ENCODE data around the gene WASF2. TPM values are rescaled to one million over a fixed set of nuclear protein-coding genes. Genes with fewer than 3 reads are reported as not detected.

WASF2 gene
- total and polyA plus RNA-seq, 4 experiments from 2014 or later: 31.6 to 164 (median 122) TPM

DNA sequence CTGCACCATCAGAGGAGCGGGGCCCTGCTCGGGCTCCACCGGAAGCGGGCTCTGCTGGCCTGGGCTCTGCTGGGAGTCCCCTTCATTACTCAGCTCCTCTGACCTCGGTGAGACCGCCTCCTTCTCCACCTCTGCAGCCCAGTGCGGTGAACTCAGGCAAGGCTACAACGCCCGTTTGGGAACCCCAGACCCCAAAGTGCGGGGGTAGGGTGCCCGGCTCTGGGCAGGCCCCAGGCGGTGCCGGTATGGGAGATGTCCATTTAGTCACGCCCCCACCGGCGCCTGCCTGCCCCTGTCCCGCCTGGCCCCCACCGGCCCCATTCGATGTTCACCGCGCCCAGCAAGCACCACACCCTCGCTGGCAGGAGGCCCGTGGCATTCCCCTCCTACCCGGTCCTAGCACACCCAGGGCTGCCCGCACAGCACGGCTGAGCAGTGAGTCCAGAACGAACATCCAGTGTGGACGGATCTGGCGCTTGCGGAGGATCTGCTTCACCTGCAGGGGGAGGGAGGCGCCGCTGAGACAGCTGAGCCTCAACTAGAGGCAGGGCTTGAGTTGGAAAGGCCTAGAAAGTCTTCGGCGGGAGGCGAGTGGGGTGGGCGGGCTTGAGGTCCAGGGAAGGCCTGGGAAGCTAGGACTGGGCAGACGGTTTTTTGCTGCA lies 133.2 kb downstream of the WASF2 start:
- Histone ChIP-seq H3K9me3 (ENCODE audit: control insufficient read depth in 1 of 2, low read length in 2 of 2) (no peaks in the 10 kb centered on the region), H3K27ac (ENCODE audit: low read depth, low read length) (peak overlapping the region; percentile 57), H3K4me1 (ENCODE audit: insufficient read depth, low read length) (peaks cover 47% of the 10 kb centered on the region), H3K27me3 (ENCODE audit: insufficient read depth, low read length) (no peaks in the 10 kb centered on the region), H3K4me3 (ENCODE audit: low read length in 2 of 2) (peak overlapping the region; percentile 44 to 71), H3K36me3 (ENCODE audit: insufficient read depth, low read length) (no peaks in the 10 kb centered on the region)
- Mint-ChIP-seq H3K36me3 (peaks cover 0 to 10% of the 10 kb centered on the region in 2 donors), H3K9me3 (peaks cover 0 to 2% (median 0%) of the 10 kb centered on the region in 8 donors), H3K27ac (peak overlapping the region; percentile 72 to 90 (median 84)), H3K27me3 (no peaks in the 10 kb centered on the region), H3K4me3 (peak overlapping the region; percentile 74 to 85 (median 80)), H3K4me1 (peaks cover 18 to 52% (median 40%) of the 10 kb centered on the region in 4 donors)
- ChIA-PET CTCF (ENCODE audit: partially characterized antibody) (interaction anchor here (0.7 to 9.0 kb wide), 27 partner anchors 8 to 315 kb away, joined by 3 to 105 read pairs (median 9); partner anchors contain the start of genes CD164L2, IFI6, MAP3K6 and SYTL1), POLR2A (ENCODE audit: partially characterized antibody) (interaction anchor here (0.5 to 15.5 kb wide), 15 partner anchors 8 to 306 kb away, joined by 3 to 202 read pairs (median 4); partner anchors contain the start of genes MAP3K6, SYTL1 and WDTC1)
- peak in 3 of 5 donors; percentile 30 to 76 (median 32) for DNase-seq
- intact Hi-C loops (cut with micrococcal nuclease): loop anchor here (1.0 kb wide), 4 partner anchors 9 to 39 kb away; no protein-coding TSS in a partner anchor

GRCh38 chr1:27356277-27356618 lies 133.7 kb downstream of the WASF2 start:
- Mint-ChIP-seq H3K27me3 (no peaks in the 10 kb centered on the region), H3K36me3 (peaks cover 0 to 14% of the 10 kb centered on the region in 2 donors), H3K27ac (peak overlapping the region in 4 of 7 donors; percentile 12 to 84 (median 48)), H3K4me1 (peaks cover 18 to 52% (median 40%) of the 10 kb centered on the region in 4 donors), H3K4me3 (peak overlapping the region; percentile 36 to 84 (median 65)), H3K9me3 (peaks cover 0 to 2% (median 0%) of the 10 kb centered on the region in 8 donors)
- H3K4me1 ChIP-seq (ENCODE audit: insufficient read depth, low read length): peaks cover 47% of the 10 kb centered on the region
- H3K4me3 ChIP-seq (ENCODE audit: low read length in 2 of 2): peak overlapping the region in 1 of 2 donors; percentile 15
- DNase-seq: no peak
- intact Hi-C loops (cut with micrococcal nuclease): no loop called here
- CTCF ChIA-PET (ENCODE audit: partially characterized antibody): interaction anchor here (1.4 to 9.0 kb wide), 10 partner anchors 10 to 313 kb away, joined by 3 to 105 read pairs (median 20); partner anchors contain the start of genes MAP3K6 and SYTL1
- H3K27me3 ChIP-seq (ENCODE audit: insufficient read depth, low read length): no peaks in the 10 kb centered on the region
- H3K27ac ChIP-seq (ENCODE audit: low read depth, low read length): peak overlapping the region; percentile 30
- H3K36me3 ChIP-seq (ENCODE audit: insufficient read depth, low read length): peaks cover 4% of the 10 kb centered on the region
- no peaks in the 10 kb centered on the region for H3K9me3 ChIP-seq (ENCODE audit: control insufficient read depth in 1 of 2, low read length in 2 of 2)
- POLR2A ChIA-PET (ENCODE audit: partially characterized antibody): interaction anchor here (0.5 to 15.5 kb wide), 7 partner anchors 10 to 43 kb away, joined by 3 to 202 read pairs (median 3); partner anchors contain the start of genes MAP3K6 and SYTL1

- no peak for DNase-seq
- no peaks in the 10 kb centered on the region for H3K9me3 ChIP-seq (ENCODE audit: control insufficient read depth in 1 of 2, low read length in 2 of 2)
- H3K4me1 ChIP-seq (ENCODE audit: insufficient read depth, low read length): peaks cover 47% of the 10 kb centered on the region
- intact Hi-C loops (cut with micrococcal nuclease): no loop called here
- no peaks in the 10 kb centered on the region for H3K27me3 ChIP-seq (ENCODE audit: insufficient read depth, low read length)
- H3K27ac ChIP-seq (ENCODE audit: low read depth, low read length): no peak overlapping the region
- Mint-ChIP-seq H3K27me3 (no peaks in the 10 kb centered on the region), H3K4me1 (peaks cover 18 to 51% (median 40%) of the 10 kb centered on the region in 4 donors), H3K9me3 (peaks cover 0 to 2% (median 0%) of the 10 kb centered on the region in 8 donors), H3K36me3 (peaks cover 0 to 14% of the 10 kb centered on the region in 2 donors), H3K4me3 (peak overlapping the region in 7 of 8 donors; percentile 34 to 84 (median 65)), H3K27ac (peak overlapping the region in 5 of 7 donors; percentile 66 to 93 (median 79))
- ChIA-PET POLR2A (ENCODE audit: partially characterized antibody) (interaction anchor here (0.5 to 15.5 kb wide), 3 partner anchors 11 to 43 kb away, joined by 3 to 202 read pairs (median 3); partner anchors contain the start of genes MAP3K6 and SYTL1), CTCF (ENCODE audit: partially characterized antibody) (interaction anchor here (1.4 to 9.0 kb wide), 9 partner anchors 10 to 314 kb away, joined by 3 to 105 read pairs (median 23); partner anchors contain the start of genes MAP3K6 and SYTL1)
- no peak overlapping the region for H3K4me3 ChIP-seq (ENCODE audit: low read length in 2 of 2)
- peaks cover 4% of the 10 kb centered on the region for H3K36me3 ChIP-seq (ENCODE audit: insufficient read depth, low read length)
Observed at GRCh38 chr1:27355683-27356082, 134.3 kb downstream of the WASF2 start.

Other genes with a start within 250 kb of the WASF2 start
- gene TMEM222, start 168.0 kb downstream of the WASF2 start, total RNA-seq: 10 to 100 TPM; 44.4 to 45.4 TPM
- 10 to 100 TPM; 55.4 to 80.9 TPM for gene TMEM222, start 168.0 kb downstream of the WASF2 start, polyA plus RNA-seq
- 100 to 1,000 TPM; 146 to 158 TPM for gene SYTL1, start 148.1 kb downstream of the WASF2 start, total RNA-seq
- 100 to 1,000 TPM in 1 of 2 donors, 10 to 100 TPM in 1; 99.7 to 141 TPM for gene SYTL1, start 148.1 kb downstream of the WASF2 start, polyA plus RNA-seq
- gene MAP3K6, start 123.2 kb downstream of the WASF2 start, total RNA-seq: 10 to 100 TPM in 1 of 2 experiments, 1 to 10 TPM in 1; 8.8 to 11.7 TPM
- gene MAP3K6, start 123.2 kb downstream of the WASF2 start, polyA plus RNA-seq: 1 to 10 TPM; 4.5 to 8.1 TPM
- not detected for gene FCN3, start 115.3 kb downstream of the WASF2 start, total RNA-seq
- not detected for gene FCN3, start 115.3 kb downstream of the WASF2 start, polyA plus RNA-seq
- gene CD164L2, start 106.8 kb downstream of the WASF2 start, total RNA-seq: not detected
- gene CD164L2, start 106.8 kb downstream of the WASF2 start, polyA plus RNA-seq: under 1 TPM in 1 of 2 donors, not detected in 1; 0.22 TPM
- not detected for gene GPR3, start 97.5 kb downstream of the WASF2 start, total RNA-seq
- not detected for gene GPR3, start 97.5 kb downstream of the WASF2 start, polyA plus RNA-seq
- 10 to 100 TPM; 18.4 to 19.2 TPM for gene AHDC1, start 114.0 kb upstream of the WASF2 start, total RNA-seq
- gene AHDC1, start 114.0 kb upstream of the WASF2 start, polyA plus RNA-seq: 1 to 10 TPM in 1 of 2 donors, under 1 TPM in 1; 0.02 to 1.7 TPM
- gene FGR, start 145.0 kb upstream of the WASF2 start, total RNA-seq: 1 to 10 TPM; 2.7 to 2.9 TPM
- gene FGR, start 145.0 kb upstream of the WASF2 start, polyA plus RNA-seq: under 1 TPM; 0.12 to 0.15 TPM
- gene IFI6, start 182.0 kb upstream of the WASF2 start, total RNA-seq: 10 to 100 TPM; 23.0 to 24.9 TPM
- gene IFI6, start 182.0 kb upstream of the WASF2 start, polyA plus RNA-seq: 100 to 1,000 TPM in 1 of 2 donors, 10 to 100 TPM in 1; 61.6 to 139 TPM
- 10 to 100 TPM; 22.8 to 26.0 TPM for gene FAM76A, start 235.8 kb upstream of the WASF2 start, total RNA-seq
- gene FAM76A, start 235.8 kb upstream of the WASF2 start, polyA plus RNA-seq: 10 to 100 TPM in 1 of 2 donors, 1 to 10 TPM in 1; 3.1 to 10.3 TPM